Mesenchymal stem cell (in vitro differentiated cells and primary cell): ENCODE results near the gene ANKRD49.
"Not testable (repeated sequence)": the region's sequence is repeated elsewhere in the genome, so short reads cannot be mapped to it uniquely, and the experiment has no call there.

Experiments
- DNase-seq: peaks from one replicate; pipeline ENCODE4 v3.0.0-alpha.2; 2013
- H2AFZ ChIP-seq: one replicate; pipeline ENCODE4 v1.6.1; 2013; ENCODE audit warnings: low read depth, mild to moderate bottlenecking, control low read depth, inconsistent platforms, low read length, moderate library complexity
- H2AK5ac ChIP-seq: 2 replicates; pipeline ENCODE4 v1.6.1; 2013; ENCODE audit warnings: low read length, moderate library complexity, mild to moderate bottlenecking, inconsistent platforms; ENCODE audit not compliant: severe bottlenecking
- H2BK120ac ChIP-seq: one replicate; pipeline ENCODE4 v1.6.1; 2013; ENCODE audit warnings: low read depth, mild to moderate bottlenecking, inconsistent platforms, low read length, moderate library complexity
- H2BK12ac ChIP-seq, 2 experiments: one replicate each; pipeline ENCODE4 v1.6.1; 2013; ENCODE audit warnings: inconsistent platforms in 2 of 2, low read length in 2 of 2, mild to moderate bottlenecking in 2 of 2, moderate library complexity in 2 of 2, control low read depth in 1 of 2
- H2BK15ac ChIP-seq: one replicate; pipeline ENCODE4 v1.6.1; 2013; ENCODE audit warnings: mild to moderate bottlenecking, low read depth, inconsistent platforms; ENCODE audit not compliant: poor library complexity, severe bottlenecking
- H2BK5ac ChIP-seq: 2 replicates; pipeline ENCODE4 v1.6.1; 2013; ENCODE audit warnings: low read depth, mild to moderate bottlenecking, low read length, control low read depth, inconsistent platforms; ENCODE audit not compliant: poor library complexity, severe bottlenecking
- H3K14ac ChIP-seq, 2 experiments: one replicate each; pipeline ENCODE4 v1.6.1; 2013; ENCODE audit warnings: inconsistent platforms in 2 of 2, low read length in 2 of 2, control low read depth in 1 of 2, mild to moderate bottlenecking in 1 of 2, moderate library complexity in 1 of 2
- H3K18ac ChIP-seq, 2 experiments: one replicate each; pipeline ENCODE4 v1.6.1; 2013; ENCODE audit warnings: inconsistent platforms in 2 of 2, low read length in 2 of 2, control low read depth in 1 of 2, low read depth in 1 of 2, mild to moderate bottlenecking in 1 of 2
- H3K23ac ChIP-seq, 2 experiments: one replicate each; pipeline ENCODE4 v1.6.1; 2013; ENCODE audit warnings: inconsistent platforms in 2 of 2, low read length in 2 of 2, mild to moderate bottlenecking in 2 of 2, moderate library complexity in 2 of 2, control low read depth in 1 of 2
- H3K27ac ChIP-seq: 2 replicates; pipeline ENCODE4 v1.5.1; 2013; ENCODE audit warnings: mild to moderate bottlenecking, moderate library complexity, low read length, control low read depth, inconsistent platforms; ENCODE audit not compliant: poor library complexity, severe bottlenecking
- H3K27me3 ChIP-seq, 2 experiments: 2 replicates each; pipeline versions ENCODE4 v1.6.1 to v1.7.0; 2013; ENCODE audit warnings: low read length in 2 of 2, mild to moderate bottlenecking in 2 of 2, moderate library complexity in 2 of 2, control low read depth in 1 of 2, inconsistent platforms in 1 of 2; ENCODE audit not compliant: control insufficient read depth in 1 of 2, insufficient read depth in 1 of 2
- H3K36me3 ChIP-seq, 2 experiments: 2 replicates each; pipeline versions ENCODE4 v1.6.1 to v1.7.0; 2013; ENCODE audit warnings: low read length in 2 of 2, control low read depth in 1 of 2, inconsistent platforms in 1 of 2, low read depth in 1 of 2, mild to moderate bottlenecking in 1 of 2; ENCODE audit not compliant: insufficient read depth in 2 of 2, control insufficient read depth in 1 of 2
- H3K4ac ChIP-seq, 2 experiments: one replicate each; pipeline ENCODE4 v1.6.1; 2013; ENCODE audit warnings: inconsistent platforms in 2 of 2, low read length in 2 of 2, mild to moderate bottlenecking in 2 of 2, moderate library complexity in 2 of 2, control low read depth in 1 of 2, low read depth in 1 of 2
- H3K4me1 ChIP-seq: 2 replicates; pipeline ENCODE4 v1.6.1; 2013; ENCODE audit warnings: low read depth, low read length, control low read depth; ENCODE audit not compliant: control insufficient read depth, insufficient read depth
- H3K4me2 ChIP-seq: 2 replicates; pipeline ENCODE4 v1.6.1; 2013; ENCODE audit warnings: low read length, mild to moderate bottlenecking, inconsistent platforms; ENCODE audit not compliant: poor library complexity, severe bottlenecking
- H3K4me3 ChIP-seq, 2 experiments: 2 replicates each; pipeline versions ENCODE4 v1.5.1 to v1.7.0; 2013; ENCODE audit warnings: low read length in 2 of 2, mild to moderate bottlenecking in 2 of 2, control low read depth in 1 of 2, low read depth in 1 of 2; ENCODE audit not compliant: insufficient read depth in 1 of 2
- H3K79me1 ChIP-seq: replicated peaks from 2 replicates; pipeline ENCODE4 v1.6.1; 2013; ENCODE audit warnings: mild to moderate bottlenecking, control low read depth, low read length, inconsistent platforms; ENCODE audit not compliant: poor library complexity, severe bottlenecking
- H3K9ac ChIP-seq: 2 replicates; pipeline ENCODE4 v1.7.0; 2013; ENCODE audit warnings: mild to moderate bottlenecking, low read length, moderate library complexity
- H3K9me3 ChIP-seq: 2 replicates; pipeline ENCODE4 v1.7.0; 2013; ENCODE audit warnings: mild to moderate bottlenecking, low read length; ENCODE audit not compliant: control insufficient read depth
- H4K8ac ChIP-seq: one replicate; pipeline ENCODE4 v1.6.1; 2013; ENCODE audit warnings: inconsistent platforms, mild to moderate bottlenecking, low read length, moderate library complexity
- H4K91ac ChIP-seq: one replicate; pipeline ENCODE4 v1.6.1; 2013; ENCODE audit warnings: mild to moderate bottlenecking, low read length, inconsistent platforms
- WGBS: methylation state at CpG from one replicate; pipeline ENCODE4 v1.1.7; 2013; ENCODE audit warnings: mixed read lengths; 5-methylcytosine and 5-hydroxymethylcytosine counted together

Gene ANKRD49

DNA sequence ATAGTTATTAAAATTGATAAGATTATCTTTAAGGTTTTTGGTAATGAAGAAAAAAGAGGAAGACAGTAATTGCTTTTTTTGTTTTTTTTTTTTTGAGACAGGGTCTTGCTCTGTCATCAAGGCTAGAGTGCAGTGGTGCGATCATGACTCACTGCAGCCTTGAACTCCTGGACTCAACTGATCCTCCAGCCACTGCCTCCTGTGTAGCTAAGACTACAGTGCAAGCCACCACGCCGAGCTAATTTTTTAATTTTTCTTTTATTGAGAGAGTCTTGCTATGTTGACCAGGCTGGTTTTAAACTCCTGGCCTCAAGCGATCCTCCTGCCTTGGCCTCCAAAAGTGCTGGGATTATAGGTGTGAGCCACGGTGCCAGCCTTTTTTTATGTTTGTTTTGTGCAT, 12.7 kb downstream of the ANKRD49 start:
- not testable (repeated sequence) for H3K4me1 ChIP-seq, H3K4ac ChIP-seq, H3K9ac ChIP-seq, H3K14ac ChIP-seq, H3K4me3 ChIP-seq, H3K9me3 ChIP-seq, H2BK120ac ChIP-seq, H3K4me2 ChIP-seq, H2AK5ac ChIP-seq, H4K91ac ChIP-seq, H3K18ac ChIP-seq, H2AFZ ChIP-seq, H3K27ac ChIP-seq, H3K79me1 ChIP-seq, H3K27me3 ChIP-seq, H2BK15ac ChIP-seq, H3K36me3 ChIP-seq, DNase-seq, H2BK5ac ChIP-seq, H2BK12ac ChIP-seq, H4K8ac ChIP-seq, H3K23ac ChIP-seq
- 100% methylated on average over 3 of the region's 5 CpGs for WGBS

DNA sequence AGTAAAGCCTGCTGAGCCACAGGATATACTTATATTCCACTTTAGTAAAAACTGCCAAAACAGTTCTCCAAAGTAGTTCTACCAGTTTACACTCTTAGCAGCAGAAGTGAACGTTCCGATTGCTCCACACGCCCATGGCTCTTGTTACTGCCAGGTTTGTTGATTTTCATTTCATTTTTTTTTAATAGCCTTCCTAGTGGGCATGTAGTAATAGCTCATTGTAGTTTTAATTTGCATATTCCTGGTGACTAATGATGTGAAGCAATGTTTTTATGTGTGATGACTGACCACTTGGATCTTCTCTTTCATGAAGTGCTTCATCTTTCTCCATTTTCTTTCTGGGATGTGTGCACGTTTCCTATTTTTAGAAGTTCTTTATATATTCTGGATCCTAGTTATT, 13.7 kb downstream of the ANKRD49 start:
- H3K36me3 ChIP-seq, result no peaks in the 10 kb centered on the region
- no peak overlapping the region for H2AK5ac ChIP-seq
- H4K8ac ChIP-seq, result no peak overlapping the region
- WGBS, result 92% methylated on average over 3 of the region's 4 CpGs
- no peak overlapping the region for H3K27ac ChIP-seq
- peak; percentile 22 for DNase-seq
- H2BK5ac ChIP-seq, result no peak overlapping the region
- H3K18ac ChIP-seq, result no peak overlapping the region
- no peaks in the 10 kb centered on the region for H3K27me3 ChIP-seq
- H3K9me3 ChIP-seq, result no peaks in the 10 kb centered on the region
- no peak overlapping the region for H2BK12ac ChIP-seq
- no peak overlapping the region for H3K14ac ChIP-seq
- no peak overlapping the region for H2BK15ac ChIP-seq
- no peak overlapping the region for H2AFZ ChIP-seq
- no peaks in the 10 kb centered on the region for H3K79me1 ChIP-seq
- no peak overlapping the region for H3K4me3 ChIP-seq
- H3K4me2 ChIP-seq, result no peak overlapping the region
- H4K91ac ChIP-seq, result no peak overlapping the region
- peaks cover 6% of the 10 kb centered on the region for H3K4me1 ChIP-seq
- no peak overlapping the region for H3K9ac ChIP-seq
- no peak overlapping the region for H3K23ac ChIP-seq
- no peak overlapping the region for H3K4ac ChIP-seq
- H2BK120ac ChIP-seq, result no peak overlapping the region

DNA sequence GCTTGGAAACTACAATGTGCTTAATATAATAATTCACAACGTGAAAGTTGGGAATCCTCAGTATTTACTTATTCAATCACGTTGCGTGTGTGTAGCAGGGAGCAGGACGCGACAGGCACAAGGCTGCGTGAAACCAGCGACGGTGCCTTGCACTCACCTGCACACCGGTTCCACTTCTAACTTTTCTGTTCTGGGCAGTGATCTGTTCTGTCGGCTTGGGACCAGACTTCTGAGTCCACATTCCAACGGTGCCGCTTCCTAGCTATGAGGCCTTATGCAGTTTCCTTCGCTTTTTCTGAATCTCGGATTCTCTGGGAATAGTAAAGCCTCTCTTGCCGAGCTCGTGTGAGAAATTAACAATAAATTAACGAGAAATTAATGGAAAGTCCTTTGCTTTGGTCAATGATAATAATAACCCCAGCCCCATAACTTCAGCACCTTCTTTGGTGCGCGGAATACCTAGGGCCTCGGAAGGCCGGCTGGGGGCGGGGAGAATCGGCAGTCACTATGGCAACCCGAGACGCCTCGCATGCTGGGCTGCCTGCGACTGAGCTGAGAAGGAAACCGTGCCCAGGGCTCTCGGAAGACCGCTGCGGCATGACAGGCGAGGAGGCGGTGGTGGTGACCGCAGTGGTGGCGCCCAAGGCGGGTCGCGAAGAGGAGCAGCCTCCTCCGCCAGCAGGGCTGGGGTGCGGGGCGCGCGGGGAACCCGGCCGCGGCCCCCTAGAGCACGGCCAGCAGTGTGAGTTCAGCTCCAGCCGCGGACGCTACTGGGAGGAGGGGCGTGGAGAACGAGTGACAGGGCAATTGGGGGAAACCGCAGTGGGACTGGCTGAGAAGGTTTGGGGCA, 18.4 kb downstream of the ANKRD49 start, which contains the start of gene C11orf97:
Gene C11orf97 (plus strand): TSS at position 530 of the 850 bp plus-strand sequence. CDS start 68 bp downstream, at position 598.
- H4K8ac ChIP-seq, result no peak within 1 kb of the TSS
- H3K9me3 ChIP-seq, result no peaks in the 10 kb centered on the region
- H3K4me1 ChIP-seq, result peaks cover 11% of the 10 kb centered on the region
- H3K27me3 ChIP-seq, result peaks cover 0 to 3% of the 10 kb centered on the region in 2 experiments
- peak within 1 kb of the TSS; percentile 61 for H3K9ac ChIP-seq
- no peak within 1 kb of the TSS for H2BK15ac ChIP-seq
- no peaks in the 10 kb centered on the region for H3K36me3 ChIP-seq
- WGBS, result 16% methylated on average over 49 of the region's 53 CpGs
- no peak within 1 kb of the TSS for H2AK5ac ChIP-seq
- no peak within 1 kb of the TSS for H2BK5ac ChIP-seq
- H4K91ac ChIP-seq, result no peak within 1 kb of the TSS
- H3K4me3 ChIP-seq, result peak within 1 kb of the TSS; percentile 70 to 80
- no peak within 1 kb of the TSS for H2BK120ac ChIP-seq
- H3K4ac ChIP-seq, result no peak within 1 kb of the TSS
- DNase-seq, result peak; percentile 59
- H3K18ac ChIP-seq, result no peak within 1 kb of the TSS
- no peak within 1 kb of the TSS for H3K27ac ChIP-seq
- H2BK12ac ChIP-seq, result no peak within 1 kb of the TSS
- no peaks in the 10 kb centered on the region for H3K79me1 ChIP-seq
- peak within 1 kb of the TSS in 1 of 2 experiments; percentile 77 for H3K23ac ChIP-seq
- H3K14ac ChIP-seq, result peak within 1 kb of the TSS in 1 of 2 experiments; percentile 49
- peak within 1 kb of the TSS; percentile 99 for H2AFZ ChIP-seq
- H3K4me2 ChIP-seq, result peak within 1 kb of the TSS; percentile 97

DNA sequence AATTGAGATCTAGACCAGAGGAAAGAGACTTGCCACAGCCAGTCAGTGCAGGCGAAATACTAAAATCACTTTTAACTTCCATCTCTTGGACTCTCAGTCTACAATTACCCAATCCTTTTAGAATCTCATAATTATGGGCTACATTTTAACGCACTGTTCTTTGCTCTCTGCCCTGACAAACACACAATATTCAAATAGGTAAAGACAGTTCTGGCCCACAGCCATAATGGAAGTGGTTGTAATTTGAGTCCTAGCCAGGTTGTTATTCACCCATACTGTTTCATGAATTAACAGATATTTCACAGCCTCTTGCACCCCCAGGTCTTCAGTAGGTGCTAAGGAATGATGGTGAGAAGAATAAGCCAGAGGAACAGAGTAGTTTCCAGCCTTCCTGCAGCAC, 19.3 kb downstream of the ANKRD49 start:
- Histone ChIP-seq H2AFZ (no peak overlapping the region), H2BK120ac (no peak overlapping the region), H2AK5ac (no peak overlapping the region), H3K18ac (no peak overlapping the region), H3K14ac (no peak overlapping the region), H4K91ac (no peak overlapping the region), H2BK12ac (no peak overlapping the region), H3K4me2 (no peak overlapping the region), H3K23ac (no peak overlapping the region), H3K4me3 (peak overlapping the region in 1 of 2 experiments; percentile 80), H3K9me3 (no peaks in the 10 kb centered on the region), H3K9ac (no peak overlapping the region), H2BK5ac (no peak overlapping the region), H4K8ac (no peak overlapping the region), H3K79me1 (no peaks in the 10 kb centered on the region), H3K36me3 (no peaks in the 10 kb centered on the region), H3K27ac (no peak overlapping the region), H2BK15ac (no peak overlapping the region), H3K27me3 (peaks cover 0 to 3% of the 10 kb centered on the region in 2 experiments), H3K4me1 (peaks cover 11% of the 10 kb centered on the region), H3K4ac (no peak overlapping the region)
- WGBS, result 70% methylated on average over 2 of the region's 2 CpGs
- DNase-seq, result no peak
